ENCODE measurements around the gene ZBTB12. TPM values are rescaled to one million over a fixed set of nuclear protein-coding genes. Genes with fewer than 3 reads are reported as not detected.
A peak's percentile ranks its signal among the peaks of the same experiment; 100 is the strongest.

The ZBTB12 gene
- total RNA-seq, 1 donor from 2014 or later, result 3.5 TPM

DNA sequence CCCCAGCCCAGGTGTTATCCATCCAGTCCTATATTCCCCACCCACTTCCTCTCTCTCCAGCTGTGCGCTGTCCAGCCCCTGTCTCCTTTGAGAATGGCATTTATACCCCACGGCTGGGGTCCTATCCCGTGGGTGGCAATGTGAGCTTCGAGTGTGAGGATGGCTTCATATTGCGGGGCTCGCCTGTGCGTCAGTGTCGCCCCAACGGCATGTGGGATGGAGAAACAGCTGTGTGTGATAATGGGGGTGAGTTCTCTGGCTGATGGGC lies 26.7 kb upstream of the ZBTB12 start:
- peak overlapping the region; percentile 51 for H3K27ac ChIP-seq

DNA sequence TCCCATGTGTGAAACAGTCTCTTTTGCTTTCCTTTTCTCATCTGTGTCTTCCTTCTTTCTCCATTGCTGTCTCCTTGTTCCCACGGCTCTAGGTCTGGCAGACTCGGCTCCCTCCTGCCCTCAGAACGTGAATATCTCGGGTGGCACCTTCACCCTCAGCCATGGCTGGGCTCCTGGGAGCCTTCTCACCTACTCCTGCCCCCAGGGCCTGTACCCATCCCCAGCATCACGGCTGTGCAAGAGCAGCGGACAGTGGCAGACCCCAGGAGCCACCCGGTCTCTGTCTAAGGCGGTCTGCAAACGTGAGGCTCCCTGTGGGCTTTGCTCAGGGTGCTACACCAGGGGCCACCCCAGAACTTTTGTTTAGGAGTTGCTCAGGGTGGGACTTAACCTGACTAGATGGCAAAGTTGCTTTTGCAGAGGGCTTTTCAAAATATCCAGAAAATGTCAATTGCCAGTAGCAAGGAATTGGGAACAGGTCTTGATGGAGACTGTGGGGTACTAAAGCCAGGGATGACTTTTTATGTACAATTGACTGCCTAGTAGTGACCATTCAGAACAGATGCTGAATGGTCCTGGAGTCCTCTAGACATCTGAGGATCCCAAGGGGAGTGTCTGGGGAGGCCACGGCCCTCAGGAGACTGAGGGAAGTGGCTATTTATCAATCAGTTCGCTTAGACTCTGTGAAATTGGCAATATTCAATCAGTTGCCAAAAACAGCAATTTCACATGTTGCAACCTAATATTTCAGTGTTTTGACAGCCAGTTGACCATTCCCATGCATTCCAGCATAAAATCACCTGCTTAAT lies 26.2 kb upstream of the ZBTB12 start:
- no peaks in the 10 kb centered on the region for H3K27me3 ChIP-seq
- no peaks in the 10 kb centered on the region for H3K36me3 ChIP-seq
- DNase-seq, result no peak
- H3K4me3 ChIP-seq, result peak overlapping the region; percentile 52
- TF ChIP-seq, protein P1, sequence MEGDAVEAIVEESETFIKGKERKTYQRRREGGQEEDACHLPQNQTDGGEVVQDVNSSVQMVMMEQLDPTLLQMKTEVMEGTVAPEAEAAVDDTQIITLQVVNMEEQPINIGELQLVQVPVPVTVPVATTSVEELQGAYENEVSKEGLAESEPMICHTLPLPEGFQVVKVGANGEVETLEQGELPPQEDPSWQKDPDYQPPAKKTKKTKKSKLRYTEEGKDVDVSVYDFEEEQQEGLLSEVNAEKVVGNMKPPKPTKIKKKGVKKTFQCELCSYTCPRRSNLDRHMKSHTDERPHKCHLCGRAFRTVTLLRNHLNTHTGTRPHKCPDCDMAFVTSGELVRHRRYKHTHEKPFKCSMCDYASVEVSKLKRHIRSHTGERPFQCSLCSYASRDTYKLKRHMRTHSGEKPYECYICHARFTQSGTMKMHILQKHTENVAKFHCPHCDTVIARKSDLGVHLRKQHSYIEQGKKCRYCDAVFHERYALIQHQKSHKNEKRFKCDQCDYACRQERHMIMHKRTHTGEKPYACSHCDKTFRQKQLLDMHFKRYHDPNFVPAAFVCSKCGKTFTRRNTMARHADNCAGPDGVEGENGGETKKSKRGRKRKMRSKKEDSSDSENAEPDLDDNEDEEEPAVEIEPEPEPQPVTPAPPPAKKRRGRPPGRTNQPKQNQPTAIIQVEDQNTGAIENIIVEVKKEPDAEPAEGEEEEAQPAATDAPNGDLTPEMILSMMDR (IDR thresholded peaks at IDR 0.05), result no peak
- ATAC-seq, result peak; percentile 21
- H3K9me3 ChIP-seq, result no peaks in the 10 kb centered on the region
- peak overlapping the region; percentile 81 for H3K27ac ChIP-seq
- H3K4me1 ChIP-seq, result peaks cover 7% of the 10 kb centered on the region
- intact Hi-C loops (cut with DNase I), result no loop called here

More for the DNA sequence above, 26.7 kb upstream of the ZBTB12 start:
- Histone ChIP-seq H3K36me3 (no peaks in the 10 kb centered on the region), H3K9me3 (no peaks in the 10 kb centered on the region), H3K27me3 (no peaks in the 10 kb centered on the region), H3K4me1 (peaks cover 7% of the 10 kb centered on the region), H3K4me3 (peak overlapping the region; percentile 52)
- TF ChIP-seq, protein P1 (IDR thresholded peaks at IDR 0.05), result no peak
- ATAC-seq (no peak), DNase-seq (no peak)
- intact Hi-C loops (cut with DNase I), result no loop called here

DNA sequence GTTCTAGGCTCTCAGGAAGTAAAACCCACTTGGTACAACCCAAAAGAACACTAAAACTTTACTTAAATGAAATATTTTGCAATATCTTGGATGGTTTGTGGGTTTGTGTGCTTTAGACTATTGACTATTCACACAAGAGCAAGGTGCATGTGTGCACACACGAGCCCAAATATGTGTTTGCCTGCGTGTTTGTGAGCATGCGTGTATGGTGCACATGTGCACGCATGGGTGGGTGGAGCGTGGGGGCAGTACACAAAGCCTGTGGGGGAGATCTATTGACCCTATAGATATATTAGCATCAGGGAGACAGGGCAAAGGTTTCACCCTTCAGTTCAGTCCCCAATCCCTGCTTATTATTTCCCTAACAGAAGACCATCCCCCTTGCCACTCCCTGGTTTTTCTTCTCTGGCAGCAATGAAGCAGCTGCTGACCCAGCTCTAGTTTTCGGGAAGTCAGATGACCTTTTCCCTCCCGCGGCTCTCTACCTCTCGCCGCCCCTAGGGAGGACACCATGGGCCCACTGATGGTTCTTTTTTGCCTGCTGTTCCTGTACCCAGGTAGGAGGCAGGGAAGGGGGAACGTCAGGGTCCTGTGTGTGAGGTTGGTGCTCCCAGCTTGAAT lies 25.5 kb upstream of the ZBTB12 start, which contains the start of gene C2:
Gene C2 (plus strand): TSS at position 476 of the 621 bp plus-strand sequence. CDS start 36 bp downstream, at position 512.
- Histone ChIP-seq H3K9me3 (no peaks in the 10 kb centered on the region), H3K27ac (peak within 1 kb of the TSS; percentile 81), H3K4me1 (peaks cover 7% of the 10 kb centered on the region), H3K4me3 (peak within 1 kb of the TSS; percentile 52), H3K36me3 (no peaks in the 10 kb centered on the region), H3K27me3 (no peaks in the 10 kb centered on the region)
- TF ChIP-seq, protein P1 (IDR thresholded peaks at IDR 0.05), result no peak
- ATAC-seq (peak; percentile 77), DNase-seq (peak; percentile 76)
- intact Hi-C loops (cut with DNase I), result no loop called here

DNA sequence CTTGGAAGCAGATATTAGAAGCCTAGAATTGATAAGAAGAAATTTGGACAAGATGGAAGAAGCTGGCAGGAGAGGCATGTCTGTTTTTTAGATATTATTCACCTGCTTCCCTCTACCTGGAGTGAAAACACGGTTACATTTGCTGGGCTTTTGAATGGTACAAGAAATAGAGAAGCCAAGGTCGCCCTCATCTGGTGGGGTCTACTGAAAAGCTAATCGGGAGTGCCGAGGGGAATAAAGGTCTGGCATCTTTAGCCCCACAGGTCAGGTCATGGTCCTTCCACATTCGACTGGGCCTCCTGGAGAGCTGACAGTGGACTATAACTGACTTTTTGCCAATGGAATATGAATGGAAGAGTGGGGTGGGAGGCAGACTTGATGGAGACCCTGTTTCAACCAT lies 21.1 kb upstream of the ZBTB12 start:
- intact Hi-C loops (cut with DNase I), result no loop called here
- peak; percentile 7 for ATAC-seq
- Histone ChIP-seq H3K4me1 (peaks cover 12% of the 10 kb centered on the region), H3K27ac (no peak overlapping the region), H3K27me3 (no peaks in the 10 kb centered on the region), H3K9me3 (no peaks in the 10 kb centered on the region), H3K4me3 (no peak overlapping the region), H3K36me3 (no peaks in the 10 kb centered on the region)
- TF ChIP-seq, protein P1 (IDR thresholded peaks at IDR 0.05), result no peak
- DNase-seq, result no peak

DNA sequence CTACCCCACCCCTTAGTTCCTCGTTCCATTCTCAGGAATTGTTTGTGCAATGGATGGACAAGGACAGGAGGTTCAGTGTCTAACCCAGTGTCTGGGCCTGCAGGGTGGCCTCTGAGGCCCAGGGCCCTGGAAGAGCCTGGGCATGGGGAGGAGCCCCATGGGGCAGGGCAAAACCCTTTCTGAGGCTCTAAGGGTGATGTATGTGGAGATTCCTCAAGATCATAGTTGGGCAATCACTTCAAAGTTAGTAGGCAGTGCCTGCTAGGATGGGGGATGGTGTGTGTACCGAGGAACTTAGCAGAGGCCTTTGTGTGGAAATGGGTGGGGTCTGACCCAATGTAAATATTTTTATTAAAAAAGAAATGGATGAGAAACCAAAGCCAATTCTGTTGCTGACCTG lies 18.9 kb upstream of the ZBTB12 start:
- H3K9me3 ChIP-seq, result no peaks in the 10 kb centered on the region
- no peak overlapping the region for H3K4me3 ChIP-seq
- intact Hi-C loops (cut with DNase I), result no loop called here
- DNase-seq (no peak), ATAC-seq (peak; percentile 88)
- H3K27me3 ChIP-seq, result no peaks in the 10 kb centered on the region
- H3K27ac ChIP-seq, result peak overlapping the region; percentile 6
- TF ChIP-seq, protein P1 (IDR thresholded peaks at IDR 0.05), result no peak
- H3K4me1 ChIP-seq, result peaks cover 12% of the 10 kb centered on the region
- no peaks in the 10 kb centered on the region for H3K36me3 ChIP-seq

Data from upper lobe of right lung (tissue), 1 donor.